ENCODE data around the gene DDX39B. TPM values are rescaled to one million over a fixed set of nuclear protein-coding genes. Genes with fewer than 3 reads are reported as not detected.
A peak's percentile ranks its signal among the peaks of the same experiment; 100 is the strongest.

The DDX39B gene
- total and polyA plus RNA-seq, 4 donors, result 146 to 570 (median 253) TPM

DNA sequence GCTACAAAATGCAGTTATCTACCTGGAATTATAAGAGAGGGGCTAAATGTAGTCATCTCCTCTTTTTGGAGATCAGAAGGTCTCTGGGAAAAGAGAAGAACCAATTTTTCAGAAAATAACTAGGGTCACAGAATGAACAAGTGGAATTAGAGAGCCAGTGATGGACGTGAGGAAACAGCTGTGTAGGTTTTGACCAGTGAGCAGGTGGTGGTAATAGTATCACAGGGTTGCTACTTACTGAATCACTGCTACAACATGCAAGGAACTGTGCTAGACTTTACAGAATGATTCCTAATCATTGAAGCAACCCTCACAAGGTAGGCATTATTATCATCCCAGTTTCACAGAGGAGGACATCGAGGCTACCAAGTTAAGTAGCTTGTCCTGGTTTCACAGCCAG lies 2.9 kb upstream of the DDX39B start:
- intact Hi-C loops (cut with DNase I), result loop anchor here in 1 of 2 donors (5.0 kb wide), 2 partner anchors 52 to 633 kb away; partner anchors contain the start of genes AGPAT1 and RNF5
- no peak overlapping the region for H3K27ac ChIP-seq (ENCODE audit: low read depth in 1 of 2, low read length in 2 of 2)
- WGBS, 2 donors, result 59 to 64% methylated on average over 2 of the region's 2 CpGs
- H3K9me3 ChIP-seq (ENCODE audit: control insufficient read depth, low read length), result no peaks in the 10 kb centered on the region
- H3K4me1 ChIP-seq (ENCODE audit: control insufficient read depth in 1 of 2, insufficient read depth in 2 of 2, low read length in 2 of 2), result peaks cover 2 to 3% of the 10 kb centered on the region in 2 donors
- H3K4me3 ChIP-seq (ENCODE audit: low read length in 2 of 2), result no peak overlapping the region
- no peaks in the 10 kb centered on the region for H3K27me3 ChIP-seq (ENCODE audit: control insufficient read depth in 1 of 2, insufficient read depth in 2 of 2, low read length in 1 of 2)
- no peaks in the 10 kb centered on the region for H3K36me3 ChIP-seq (ENCODE audit: control insufficient read depth in 1 of 2, insufficient read depth in 2 of 2, low read length in 1 of 2)
- no peak for DNase-seq
- no peak for ATAC-seq (ENCODE audit: low FRiP score)

DNA sequence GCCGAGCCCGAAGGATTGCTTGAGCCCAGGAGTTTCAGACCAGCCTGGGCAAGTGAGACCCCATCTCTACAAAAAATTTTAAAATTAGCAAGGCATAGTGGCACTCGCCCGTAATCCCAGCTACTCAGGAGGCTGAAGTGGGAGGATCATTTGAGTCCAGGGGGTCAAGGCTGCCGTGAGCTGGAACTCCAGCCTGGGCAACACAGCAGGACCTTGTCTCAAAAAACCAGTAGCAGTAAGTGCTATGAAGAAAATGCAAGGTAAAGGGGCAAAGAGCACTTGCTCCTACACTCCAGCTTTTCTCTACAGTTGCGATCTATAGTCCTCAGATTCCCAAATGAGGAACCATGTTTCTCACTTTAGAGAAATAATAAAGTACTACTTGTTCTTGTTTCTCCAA lies 1.8 kb upstream of the DDX39B start:
- 89 to 90% methylated on average over 6 of the region's 6 CpGs for WGBS, 2 donors
- Histone ChIP-seq H3K36me3 (ENCODE audit: control insufficient read depth in 1 of 2, insufficient read depth in 2 of 2, low read length in 1 of 2) (peaks cover 2 to 7% of the 10 kb centered on the region in 2 donors), H3K27ac (ENCODE audit: low read depth in 1 of 2, low read length in 2 of 2) (no peak overlapping the region), H3K4me1 (ENCODE audit: control insufficient read depth in 1 of 2, insufficient read depth in 2 of 2, low read length in 2 of 2) (peaks cover 3% of the 10 kb centered on the region in 2 donors), H3K9me3 (ENCODE audit: control insufficient read depth, low read length) (no peaks in the 10 kb centered on the region), H3K4me3 (ENCODE audit: low read length in 2 of 2) (no peak overlapping the region), H3K27me3 (ENCODE audit: control insufficient read depth in 1 of 2, insufficient read depth in 2 of 2, low read length in 1 of 2) (no peaks in the 10 kb centered on the region)
- DNase-seq (no peak), ATAC-seq (ENCODE audit: low FRiP score) (no peak)
- intact Hi-C loops (cut with DNase I), result loop anchor here in 1 of 2 donors (5.0 kb wide), 2 partner anchors 51 to 634 kb away; partner anchors contain the start of genes AGPAT1 and RNF5

DNA sequence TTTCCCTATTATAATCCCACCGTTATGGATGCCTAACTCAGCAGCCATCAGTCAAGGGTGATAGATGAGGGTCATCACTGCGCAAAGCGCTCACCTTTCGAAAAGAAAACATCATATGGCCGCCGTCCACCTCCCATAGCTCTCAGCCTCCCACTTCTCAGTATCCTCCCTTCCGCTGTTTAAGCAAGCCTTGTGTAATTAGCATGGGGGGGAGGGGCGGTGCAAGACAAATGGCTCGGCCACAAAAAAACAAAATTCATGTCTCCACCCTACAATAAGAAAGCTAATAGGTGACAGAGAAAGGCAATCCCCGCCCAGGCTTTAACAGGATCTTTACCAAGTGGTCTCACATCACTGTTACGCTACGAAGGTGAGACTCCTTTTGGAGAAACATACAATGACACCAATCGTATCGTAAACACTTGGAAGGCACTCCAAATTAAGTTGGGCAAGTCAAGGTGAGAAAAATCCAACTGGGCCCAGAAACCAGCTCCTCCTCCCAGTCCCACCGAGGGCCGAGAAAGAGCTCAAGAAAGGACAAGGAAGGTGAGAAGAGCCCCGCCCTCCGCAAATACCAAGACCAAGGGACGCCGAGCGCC lies 645 bp downstream of the DDX39B start:
- Histone ChIP-seq H3K9me3 (ENCODE audit: control insufficient read depth, low read length) (no peaks in the 10 kb centered on the region), H3K36me3 (ENCODE audit: control insufficient read depth in 1 of 2, insufficient read depth in 2 of 2, low read length in 1 of 2) (peaks cover 5 to 14% of the 10 kb centered on the region in 2 donors), H3K27ac (ENCODE audit: low read depth in 1 of 2, low read length in 2 of 2) (peak overlapping the region in 1 of 2 donors; percentile 94), H3K27me3 (ENCODE audit: control insufficient read depth in 1 of 2, insufficient read depth in 2 of 2, low read length in 1 of 2) (no peaks in the 10 kb centered on the region), H3K4me1 (ENCODE audit: control insufficient read depth in 1 of 2, insufficient read depth in 2 of 2, low read length in 2 of 2) (peaks cover 3% of the 10 kb centered on the region in 2 donors), H3K4me3 (ENCODE audit: low read length in 2 of 2) (peak overlapping the region; percentile 77 to 78)
- ATAC-seq (ENCODE audit: low FRiP score) (no peak), DNase-seq (peak in 1 of 2 donors; percentile 84)
- 0% methylated on average over 21 of the region's 21 CpGs for WGBS, 2 donors
- intact Hi-C loops (cut with DNase I), result loop anchor here in 1 of 2 donors (5.0 kb wide), 2 partner anchors 49 to 636 kb away; partner anchors contain the start of genes AGPAT1 and RNF5

DNA sequence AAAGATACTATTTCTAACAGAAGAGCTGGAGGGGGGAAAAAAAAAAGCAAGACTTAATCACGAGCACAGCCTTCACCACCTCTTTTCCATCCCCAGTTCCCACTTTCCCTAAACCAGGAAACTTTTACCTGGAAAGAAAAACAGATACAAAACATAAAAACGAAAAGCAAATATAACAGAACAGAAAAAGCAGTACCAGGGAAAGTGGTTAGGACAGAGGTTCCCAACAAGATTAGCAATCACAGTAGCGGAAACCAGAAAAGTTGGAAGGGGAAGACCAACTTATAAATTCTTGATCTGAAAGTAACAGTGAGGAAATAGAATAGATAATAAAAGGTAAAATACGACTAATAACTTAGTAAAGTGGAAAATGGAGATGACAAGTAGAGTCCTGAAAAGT lies 1.2 kb downstream of the DDX39B start:
- peaks cover 3% of the 10 kb centered on the region in 2 donors for H3K4me1 ChIP-seq (ENCODE audit: control insufficient read depth in 1 of 2, insufficient read depth in 2 of 2, low read length in 2 of 2)
- no peaks in the 10 kb centered on the region for H3K27me3 ChIP-seq (ENCODE audit: control insufficient read depth in 1 of 2, insufficient read depth in 2 of 2, low read length in 1 of 2)
- H3K9me3 ChIP-seq (ENCODE audit: control insufficient read depth, low read length), result no peaks in the 10 kb centered on the region
- peak overlapping the region; percentile 77 to 78 for H3K4me3 ChIP-seq (ENCODE audit: low read length in 2 of 2)
- no peak overlapping the region for H3K27ac ChIP-seq (ENCODE audit: low read depth in 1 of 2, low read length in 2 of 2)
- intact Hi-C loops (cut with DNase I), result loop anchor here in 1 of 2 donors (5.0 kb wide), 2 partner anchors 48 to 637 kb away; partner anchors contain the start of genes AGPAT1 and RNF5
- DNase-seq (no peak), ATAC-seq (ENCODE audit: low FRiP score) (no peak)
- WGBS, 2 donors, result 10 to 12% methylated on average over 4 of the region's 4 CpGs
- H3K36me3 ChIP-seq (ENCODE audit: control insufficient read depth in 1 of 2, insufficient read depth in 2 of 2, low read length in 1 of 2), result peaks cover 5 to 19% of the 10 kb centered on the region in 2 donors

DNA sequence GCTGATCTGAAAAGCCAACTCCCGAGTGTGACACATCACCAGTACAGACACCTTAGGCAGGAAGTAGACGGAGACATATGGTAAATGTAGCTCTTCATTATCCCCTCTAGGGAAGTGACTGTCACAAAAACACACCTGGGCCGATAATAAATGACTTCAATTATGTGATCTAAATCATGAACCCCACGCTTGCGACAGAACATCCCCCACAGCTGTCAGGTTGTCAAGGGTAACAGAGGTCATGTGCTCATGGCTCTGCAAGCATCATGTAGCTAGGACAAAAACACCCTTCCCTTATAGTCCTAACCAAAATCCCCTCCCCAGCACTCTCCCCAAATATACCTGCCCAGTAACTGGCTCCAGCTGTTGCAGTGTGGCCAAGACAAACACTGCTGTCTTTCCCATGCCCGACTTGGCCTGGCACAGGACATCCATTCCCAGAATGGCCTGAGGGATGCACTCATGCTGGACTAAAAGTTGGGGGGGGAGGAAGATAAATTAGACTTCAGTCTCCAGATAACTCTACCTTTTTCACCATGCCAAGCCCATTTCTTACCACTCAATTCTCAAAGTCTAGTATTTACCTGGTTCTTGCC lies 2.9 kb downstream of the DDX39B start:
- Histone ChIP-seq H3K27me3 (ENCODE audit: control insufficient read depth in 1 of 2, insufficient read depth in 2 of 2, low read length in 1 of 2) (no peaks in the 10 kb centered on the region), H3K27ac (ENCODE audit: low read depth in 1 of 2, low read length in 2 of 2) (no peak overlapping the region), H3K9me3 (ENCODE audit: control insufficient read depth, low read length) (no peaks in the 10 kb centered on the region), H3K4me3 (ENCODE audit: low read length in 2 of 2) (no peak overlapping the region), H3K36me3 (ENCODE audit: control insufficient read depth in 1 of 2, insufficient read depth in 2 of 2, low read length in 1 of 2) (peaks cover 13 to 23% of the 10 kb centered on the region in 2 donors), H3K4me1 (ENCODE audit: control insufficient read depth in 1 of 2, insufficient read depth in 2 of 2, low read length in 2 of 2) (peaks cover 3% of the 10 kb centered on the region in 2 donors)
- 51 to 60% methylated on average over 6 of the region's 6 CpGs for WGBS, 2 donors
- ATAC-seq (ENCODE audit: low FRiP score) (no peak), DNase-seq (no peak)
- intact Hi-C loops (cut with DNase I), result no loop called here

DNA sequence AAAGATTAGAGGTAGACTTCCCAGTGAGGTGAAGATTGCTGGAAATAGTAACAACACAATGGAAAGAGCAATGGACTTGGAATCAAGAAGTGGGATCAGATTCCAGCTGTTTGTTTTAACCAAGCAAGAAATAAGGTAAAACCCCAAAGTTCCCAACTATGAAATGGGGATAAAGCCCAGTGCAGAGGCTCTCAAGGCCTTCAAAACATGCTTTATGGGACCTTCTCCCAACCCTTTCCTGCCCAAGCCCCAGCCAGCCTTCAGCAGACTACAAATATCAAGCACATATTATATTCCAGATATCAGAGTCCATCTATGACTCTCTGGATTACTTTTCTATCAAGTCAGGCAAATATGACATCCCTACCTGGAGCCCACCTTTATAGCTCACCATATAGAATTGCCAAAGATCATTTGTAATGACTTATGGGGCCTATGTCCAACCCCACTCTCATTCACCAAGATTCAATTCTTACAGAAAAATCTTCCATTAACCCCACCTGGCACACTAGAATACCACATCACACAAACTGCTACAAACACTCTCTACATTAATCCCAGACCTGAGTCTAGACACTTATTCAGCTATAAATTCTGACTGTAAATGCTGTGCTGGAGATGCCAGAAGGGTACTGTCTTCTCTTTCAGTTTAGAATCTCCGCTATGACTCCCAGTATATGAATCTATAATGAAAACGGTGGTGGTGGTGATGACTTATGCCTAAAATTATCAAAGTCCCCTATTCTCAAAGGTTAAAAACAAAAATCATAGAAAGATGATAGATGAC lies 6.1 kb downstream of the DDX39B start:
- no peak overlapping the region for H3K27ac ChIP-seq (ENCODE audit: low read depth in 1 of 2, low read length in 2 of 2)
- H3K4me1 ChIP-seq (ENCODE audit: control insufficient read depth in 1 of 2, insufficient read depth in 2 of 2, low read length in 2 of 2), result peaks cover 2 to 3% of the 10 kb centered on the region in 2 donors
- WGBS, 2 donors, result 34 to 39% methylated on average over 2 of the region's 2 CpGs
- intact Hi-C loops (cut with DNase I), result no loop called here
- no peaks in the 10 kb centered on the region for H3K27me3 ChIP-seq (ENCODE audit: control insufficient read depth in 1 of 2, insufficient read depth in 2 of 2, low read length in 1 of 2)
- peaks cover 13 to 29% of the 10 kb centered on the region in 2 donors for H3K36me3 ChIP-seq (ENCODE audit: control insufficient read depth in 1 of 2, insufficient read depth in 2 of 2, low read length in 1 of 2)
- no peak for ATAC-seq (ENCODE audit: low FRiP score)
- no peak overlapping the region for H3K4me3 ChIP-seq (ENCODE audit: low read length in 2 of 2)
- DNase-seq, result no peak
- H3K9me3 ChIP-seq (ENCODE audit: control insufficient read depth, low read length), result no peaks in the 10 kb centered on the region

DNA sequence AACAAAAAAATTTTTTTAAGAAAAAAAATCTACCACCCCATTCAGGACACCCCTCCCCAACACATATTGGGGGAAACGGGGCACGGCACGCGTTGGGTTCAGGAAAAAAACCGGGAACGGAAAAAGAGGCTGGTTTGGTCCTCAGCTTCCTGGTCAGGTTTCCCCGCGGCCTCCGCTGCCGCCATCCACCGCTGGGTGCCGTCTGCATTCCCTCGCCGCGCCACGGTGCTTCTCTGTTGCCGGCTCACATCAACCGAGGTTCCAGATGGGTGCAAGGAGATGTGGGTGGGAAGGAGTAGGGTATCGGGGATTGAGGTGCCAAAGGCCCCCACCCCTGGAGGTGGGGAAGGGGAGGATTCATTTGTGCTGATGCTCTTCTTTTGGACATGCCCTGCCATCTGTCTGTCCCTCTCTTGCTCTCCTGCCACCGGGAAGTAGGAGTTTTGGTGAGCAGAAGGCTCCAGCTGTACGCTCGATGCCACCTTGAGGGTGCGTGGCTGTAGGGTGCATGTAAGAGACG lies 7.2 kb downstream of the DDX39B start:
- DNase-seq (no peak), ATAC-seq (ENCODE audit: low FRiP score) (no peak)
- intact Hi-C loops (cut with DNase I), result no loop called here
- peaks cover 0 to 2% of the 10 kb centered on the region in 2 donors for H3K4me1 ChIP-seq (ENCODE audit: control insufficient read depth in 1 of 2, insufficient read depth in 2 of 2, low read length in 2 of 2)
- H3K4me3 ChIP-seq (ENCODE audit: low read length in 2 of 2), result no peak overlapping the region
- H3K27ac ChIP-seq (ENCODE audit: low read depth in 1 of 2, low read length in 2 of 2), result no peak overlapping the region
- H3K9me3 ChIP-seq (ENCODE audit: control insufficient read depth, low read length), result no peaks in the 10 kb centered on the region
- peaks cover 14 to 30% of the 10 kb centered on the region in 2 donors for H3K36me3 ChIP-seq (ENCODE audit: control insufficient read depth in 1 of 2, insufficient read depth in 2 of 2, low read length in 1 of 2)
- no peaks in the 10 kb centered on the region for H3K27me3 ChIP-seq (ENCODE audit: control insufficient read depth in 1 of 2, insufficient read depth in 2 of 2, low read length in 1 of 2)
- 87 to 89% methylated on average over 24 of the region's 24 CpGs for WGBS, 2 donors

DNA sequence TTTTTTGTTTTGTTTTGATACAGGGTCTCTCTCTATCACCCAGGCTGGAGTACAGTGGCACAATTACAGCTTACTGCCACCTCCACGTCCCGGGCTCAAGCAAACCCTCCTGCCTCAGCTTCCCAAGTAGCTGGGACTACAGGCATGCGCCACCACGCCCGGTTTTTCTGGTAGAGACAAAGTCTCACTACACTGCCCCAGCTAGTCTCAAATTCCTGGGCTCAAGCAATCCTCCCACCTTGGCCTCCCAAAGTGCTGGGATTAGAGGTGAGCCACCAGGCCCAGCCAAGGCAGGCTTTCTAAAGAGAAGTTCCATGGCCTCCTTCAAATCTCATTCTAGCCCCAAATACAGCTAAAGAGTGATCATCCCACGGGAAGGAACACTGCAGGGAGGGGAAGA lies 7.8 kb downstream of the DDX39B start:
- no peak for DNase-seq
- no peaks in the 10 kb centered on the region for H3K9me3 ChIP-seq (ENCODE audit: control insufficient read depth, low read length)
- intact Hi-C loops (cut with DNase I), result no loop called here
- no peak overlapping the region for H3K27ac ChIP-seq (ENCODE audit: low read depth in 1 of 2, low read length in 2 of 2)
- H3K4me1 ChIP-seq (ENCODE audit: control insufficient read depth in 1 of 2, insufficient read depth in 2 of 2, low read length in 2 of 2), result peaks cover 0 to 2% of the 10 kb centered on the region in 2 donors
- no peaks in the 10 kb centered on the region for H3K27me3 ChIP-seq (ENCODE audit: control insufficient read depth in 1 of 2, insufficient read depth in 2 of 2, low read length in 1 of 2)
- no peak overlapping the region for H3K4me3 ChIP-seq (ENCODE audit: low read length in 2 of 2)
- 84% methylated on average over 6 of the region's 6 CpGs for WGBS, 2 donors
- ATAC-seq (ENCODE audit: low FRiP score), result no peak
- peaks cover 13 to 28% of the 10 kb centered on the region in 2 donors for H3K36me3 ChIP-seq (ENCODE audit: control insufficient read depth in 1 of 2, insufficient read depth in 2 of 2, low read length in 1 of 2)

Data from aorta (tissue), 5 donors.